Gastroesophageal sphincter (tissue), 4 donors: ENCODE results near the gene GMDS. TPM values are rescaled to one million over a fixed set of nuclear protein-coding genes. Genes with fewer than 3 reads are reported as not detected.
A peak's percentile ranks its signal among the peaks of the same experiment; 100 is the strongest.

Experiments
- ATAC-seq: fragments of 150-250 bp; one replicate; pipeline ENCODE4 v1.9.1; 2016; ENCODE audit warnings: mild to moderate bottlenecking, moderate library complexity
- H3K27ac ChIP-seq, 4 donors: fragments of 200-600 bp; sonication (generic) in 3 of 4; 1 replicate in 3 of 4; 2 replicates in 1 of 4; pipeline ENCODE4 v1.5.1; 2016 to 2019
- H3K27me3 ChIP-seq: fragments of 200-600 bp; sonication (generic); one replicate; pipeline ENCODE4 v1.5.1; 2019
- H3K36me3 ChIP-seq, 2 donors: fragments of 200-600 bp; sonication (generic); one replicate each; pipeline ENCODE4 v1.5.1; 2019; ENCODE audit warnings: control low read depth in 1 of 2
- H3K4me1 ChIP-seq, 3 donors: fragments of 200-600 bp; sonication (generic); 1 replicate in 2 of 3; 2 replicates in 1 of 3; pipeline ENCODE4 v1.5.1; 2016 to 2019; ENCODE audit warnings: control low read depth in 2 of 3
- H3K4me3 ChIP-seq, 2 donors: fragments of 200-600 bp; sonication (generic); one replicate each; pipeline ENCODE4 v1.5.1; 2019; ENCODE audit warnings: mild to moderate bottlenecking in 1 of 2, moderate library complexity in 1 of 2
- H3K9me3 ChIP-seq, 3 donors: fragments of 200-600 bp; sonication (generic); one replicate each; pipeline ENCODE4 v1.5.1; 2017 to 2019; ENCODE audit warnings: control low read depth in 2 of 3
- EP300 ChIP-seq: sonication (generic); formaldehyde crosslinking; IDR thresholded peaks from one replicate; pipeline ENCODE4 v1.6.1; 2017; ENCODE audit warnings: antibody characterized with exemption, mild to moderate bottlenecking
- POLR2A ChIP-seq, 2 donors: fragments of 450-650 bp; IDR thresholded peaks; one replicate each; pipeline ENCODE4 v1.6.1; 2017; ENCODE audit warnings: antibody characterized with exemption in 2 of 2, mild to moderate bottlenecking in 2 of 2, moderate library complexity in 1 of 2
- POLR2AphosphoS5 ChIP-seq: sonication (generic); formaldehyde crosslinking; IDR thresholded peaks from one replicate; pipeline ENCODE4 v1.6.1; 2017; ENCODE audit warnings: antibody characterized with exemption
- WGBS, 2 donors: methylation state at CpG; one replicate each; pipeline ENCODE4 v1.1.5; 2018; ENCODE audit warnings: low coverage in 1 of 2; 5-methylcytosine and 5-hydroxymethylcytosine counted together
- total RNA-seq, 4 donors: library from RNA; depleted of rRNA; stranded (reverse); fragments of >200 nt; gene quantifications; one replicate each; pipeline ENCODE4 v1.1.0, GENCODE V29; 2016
- TF ChIP-seq, protein P1 (sequence below), 4 experiments: fragments of 200-600 bp in 2 of 4; fragments of 450-650 bp in 2 of 4; sonication (generic) in 1 of 4; IDR thresholded peaks; one replicate each; pipeline ENCODE4 v1.5.1; 2017 to 2019; ENCODE audit warnings: antibody characterized with exemption in 4 of 4, mild to moderate bottlenecking in 2 of 4, moderate library complexity in 2 of 4

Gene GMDS
- total RNA-seq, 4 donors from 2014 or later: 5.0 to 14.7 (median 6.4) TPM

DNA sequence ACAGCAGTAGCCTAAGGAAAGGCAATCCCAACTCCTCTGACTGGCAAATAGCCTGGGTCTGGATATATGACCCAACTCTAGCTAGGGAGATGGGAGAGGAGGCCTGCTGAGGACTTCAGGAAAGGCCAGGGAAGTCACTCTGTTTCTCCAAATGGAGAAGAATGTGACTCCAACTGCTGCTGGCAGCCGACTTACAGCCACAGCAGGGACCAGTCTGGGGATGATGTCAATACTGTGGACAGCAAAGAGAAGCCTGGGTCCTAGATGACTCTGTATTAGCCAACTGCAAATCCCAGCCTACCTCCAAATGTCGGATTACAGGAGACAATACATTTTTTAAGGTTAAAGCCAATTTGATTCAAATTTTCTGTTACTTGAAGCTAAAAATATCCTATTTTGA lies 403.1 kb downstream of the GMDS start:
- TF ChIP-seq EP300 (no peak), POLR2AphosphoS5 (no peak), POLR2A (IDR thresholded peaks at IDR 0.05) (no peak)
- TF ChIP-seq, protein P1, sequence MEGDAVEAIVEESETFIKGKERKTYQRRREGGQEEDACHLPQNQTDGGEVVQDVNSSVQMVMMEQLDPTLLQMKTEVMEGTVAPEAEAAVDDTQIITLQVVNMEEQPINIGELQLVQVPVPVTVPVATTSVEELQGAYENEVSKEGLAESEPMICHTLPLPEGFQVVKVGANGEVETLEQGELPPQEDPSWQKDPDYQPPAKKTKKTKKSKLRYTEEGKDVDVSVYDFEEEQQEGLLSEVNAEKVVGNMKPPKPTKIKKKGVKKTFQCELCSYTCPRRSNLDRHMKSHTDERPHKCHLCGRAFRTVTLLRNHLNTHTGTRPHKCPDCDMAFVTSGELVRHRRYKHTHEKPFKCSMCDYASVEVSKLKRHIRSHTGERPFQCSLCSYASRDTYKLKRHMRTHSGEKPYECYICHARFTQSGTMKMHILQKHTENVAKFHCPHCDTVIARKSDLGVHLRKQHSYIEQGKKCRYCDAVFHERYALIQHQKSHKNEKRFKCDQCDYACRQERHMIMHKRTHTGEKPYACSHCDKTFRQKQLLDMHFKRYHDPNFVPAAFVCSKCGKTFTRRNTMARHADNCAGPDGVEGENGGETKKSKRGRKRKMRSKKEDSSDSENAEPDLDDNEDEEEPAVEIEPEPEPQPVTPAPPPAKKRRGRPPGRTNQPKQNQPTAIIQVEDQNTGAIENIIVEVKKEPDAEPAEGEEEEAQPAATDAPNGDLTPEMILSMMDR (IDR thresholded peaks at IDR 0.05): no peak
- Histone ChIP-seq H3K4me3 (no peak overlapping the region), H3K9me3 (no peaks in the 10 kb centered on the region), H3K4me1 (peaks cover 0 to 18% (median 3%) of the 10 kb centered on the region in 3 donors), H3K27me3 (no peaks in the 10 kb centered on the region), H3K36me3 (no peaks in the 10 kb centered on the region), H3K27ac (no peak overlapping the region)
- WGBS, 2 donors: 94% methylated on average over 2 of the region's 2 CpGs; no CpG with 5 or more reads in 1 of the 2 donors
- ATAC-seq: no peak

DNA sequence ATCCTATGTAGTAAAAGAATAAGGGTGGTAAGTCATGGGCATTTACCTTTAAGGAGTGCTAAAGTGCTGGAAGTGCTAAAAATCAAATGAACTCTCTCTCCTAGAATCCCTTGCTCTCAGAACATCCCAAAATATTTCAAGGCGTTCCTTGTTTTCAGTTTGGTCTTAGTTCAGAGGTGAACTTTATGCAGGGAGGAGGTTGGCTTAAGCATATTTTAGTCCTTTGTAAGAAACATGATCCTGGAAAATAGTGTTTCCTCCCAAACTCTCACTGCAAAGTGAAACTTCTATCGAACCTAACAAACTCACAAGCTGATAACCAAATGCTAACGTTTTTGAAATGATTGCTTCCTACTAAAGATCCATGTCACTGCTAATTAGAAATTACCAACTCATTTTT lies 404.3 kb downstream of the GMDS start:
- 67% methylated on average over 3 of the region's 3 CpGs for WGBS, 2 donors
- TF ChIP-seq POLR2A (IDR thresholded peaks at IDR 0.05) (no peak), EP300 (no peak), POLR2AphosphoS5 (no peak)
- TF ChIP-seq, protein P1 (IDR thresholded peaks at IDR 0.05): no peak
- H3K27me3 ChIP-seq: no peaks in the 10 kb centered on the region
- no peak overlapping the region for H3K27ac ChIP-seq
- H3K4me3 ChIP-seq: no peak overlapping the region
- H3K9me3 ChIP-seq: no peaks in the 10 kb centered on the region
- peaks cover 0 to 18% (median 3%) of the 10 kb centered on the region in 3 donors for H3K4me1 ChIP-seq
- no peaks in the 10 kb centered on the region for H3K36me3 ChIP-seq
- ATAC-seq: no peak

DNA sequence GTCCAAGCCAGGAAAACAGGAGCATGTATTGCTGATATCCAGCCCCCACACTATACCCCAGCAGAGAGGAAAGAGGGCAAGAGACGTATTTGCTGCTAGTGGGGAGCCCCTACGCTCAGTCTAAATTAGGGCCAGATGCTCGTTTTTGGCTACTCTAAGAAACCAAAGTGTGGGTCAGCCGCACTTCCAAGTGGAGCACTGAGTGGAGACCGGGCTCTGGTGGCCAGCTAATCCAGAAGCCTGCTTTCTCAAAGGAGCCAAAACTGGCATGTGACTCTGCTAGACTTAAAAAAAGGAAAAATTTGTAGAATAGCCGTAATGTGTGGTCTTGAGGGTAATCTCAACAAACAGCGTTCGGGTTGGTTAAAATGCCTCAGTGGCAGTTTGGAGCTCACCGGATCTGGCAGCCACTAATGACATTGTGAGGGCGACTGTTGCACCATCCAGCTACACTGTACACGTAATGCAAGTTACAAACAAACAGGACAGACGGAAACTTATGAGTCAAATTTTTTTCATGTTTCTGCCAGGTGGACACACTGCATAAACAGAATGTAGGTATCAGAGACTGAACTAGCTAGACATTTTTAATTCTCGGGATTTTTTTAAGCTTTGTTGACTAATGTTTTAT lies 404.8 kb downstream of the GMDS start:
- TF ChIP-seq EP300 (no peak), POLR2AphosphoS5 (no peak), POLR2A (IDR thresholded peaks at IDR 0.05) (no peak)
- TF ChIP-seq, protein P1 (IDR thresholded peaks at IDR 0.05): no peak
- H3K27ac ChIP-seq: no peak overlapping the region
- no peaks in the 10 kb centered on the region for H3K9me3 ChIP-seq
- WGBS, 2 donors: 86 to 91% methylated on average over 11 to 13 of the region's 13 CpGs
- no peaks in the 10 kb centered on the region for H3K27me3 ChIP-seq
- H3K4me3 ChIP-seq: no peak overlapping the region
- peaks cover 0 to 18% (median 3%) of the 10 kb centered on the region in 3 donors for H3K4me1 ChIP-seq
- no peaks in the 10 kb centered on the region for H3K36me3 ChIP-seq
- peak; percentile 40 for ATAC-seq

DNA sequence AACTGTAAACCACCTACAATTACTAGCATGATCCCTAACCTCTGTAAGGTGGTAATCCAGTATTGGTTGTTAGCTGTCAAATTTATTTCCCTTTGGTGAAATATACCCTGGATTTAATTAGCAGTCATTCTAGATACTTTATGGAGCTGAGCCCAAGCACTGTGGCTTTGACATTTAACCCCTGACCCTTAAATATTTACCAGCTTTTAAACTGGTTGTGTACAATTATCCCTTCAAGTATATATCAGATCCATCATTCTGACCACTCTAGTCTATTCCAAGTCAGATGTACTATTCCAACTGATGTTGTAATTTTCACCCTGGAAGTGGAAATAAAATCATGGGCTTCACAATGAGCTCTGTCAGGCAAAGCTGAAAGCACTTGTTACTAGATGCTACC lies 406.0 kb downstream of the GMDS start:
- no peak overlapping the region for H3K27ac ChIP-seq
- no peak overlapping the region for H3K4me3 ChIP-seq
- no peak for ATAC-seq
- no peaks in the 10 kb centered on the region for H3K36me3 ChIP-seq
- peaks cover 0 to 18% (median 3%) of the 10 kb centered on the region in 3 donors for H3K4me1 ChIP-seq
- TF ChIP-seq EP300 (no peak), POLR2AphosphoS5 (no peak), POLR2A (IDR thresholded peaks at IDR 0.05) (no peak)
- TF ChIP-seq, protein P1 (IDR thresholded peaks at IDR 0.05): no peak
- H3K9me3 ChIP-seq: no peaks in the 10 kb centered on the region
- H3K27me3 ChIP-seq: no peaks in the 10 kb centered on the region

DNA sequence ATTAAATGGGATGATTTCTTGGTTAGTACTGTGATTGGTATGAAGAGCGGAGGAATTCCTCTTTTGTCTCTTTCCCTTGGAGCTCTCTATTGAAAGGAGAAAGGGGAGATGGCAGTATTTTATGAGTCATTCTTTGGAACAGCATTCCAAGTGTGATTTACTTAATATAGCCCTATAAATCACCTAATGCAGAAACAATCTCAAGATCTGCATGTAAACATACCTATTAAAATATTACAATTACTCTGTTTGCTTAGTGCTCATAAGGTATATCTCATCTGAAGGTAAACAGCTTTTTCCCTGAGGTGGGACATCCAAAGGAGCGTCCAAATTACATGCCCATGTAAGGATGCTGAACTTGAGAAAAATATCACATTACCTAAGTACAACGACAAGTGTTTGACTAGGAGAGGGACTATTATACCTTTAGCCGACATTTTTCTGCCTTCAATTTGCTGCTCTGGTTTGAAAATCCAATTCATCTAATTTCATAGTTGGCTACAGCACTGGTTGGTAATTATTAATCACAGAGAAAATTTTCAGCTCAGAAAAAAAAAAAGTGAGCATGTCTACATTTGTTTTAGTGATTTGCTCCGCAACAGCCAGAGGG lies 406.7 kb downstream of the GMDS start:
- no peaks in the 10 kb centered on the region for H3K27me3 ChIP-seq
- H3K4me3 ChIP-seq: no peak overlapping the region
- H3K4me1 ChIP-seq: peaks cover 0 to 18% (median 3%) of the 10 kb centered on the region in 3 donors
- H3K27ac ChIP-seq: no peak overlapping the region
- no peak for ATAC-seq
- no peak for TF ChIP-seq POLR2AphosphoS5
- TF ChIP-seq POLR2A (IDR thresholded peaks at IDR 0.05): no peak
- no peak for TF ChIP-seq EP300
- TF ChIP-seq, protein P1 (IDR thresholded peaks at IDR 0.05): no peak
- no peaks in the 10 kb centered on the region for H3K36me3 ChIP-seq
- WGBS, 2 donors: 50 to 69% methylated on average over 5 of the region's 5 CpGs
- H3K9me3 ChIP-seq: no peaks in the 10 kb centered on the region
